ENCODE results near the gene ZBTB17.
"Not testable (repeated sequence)": the region's sequence is repeated elsewhere in the genome, so short reads cannot be mapped to it uniquely, and the experiment has no call there.

Gene ZBTB17

GRCh38 chr1:15985611-15986297, 9.9 kb upstream of the ZBTB17 start:
- TF ChIP-seq, protein P1, sequence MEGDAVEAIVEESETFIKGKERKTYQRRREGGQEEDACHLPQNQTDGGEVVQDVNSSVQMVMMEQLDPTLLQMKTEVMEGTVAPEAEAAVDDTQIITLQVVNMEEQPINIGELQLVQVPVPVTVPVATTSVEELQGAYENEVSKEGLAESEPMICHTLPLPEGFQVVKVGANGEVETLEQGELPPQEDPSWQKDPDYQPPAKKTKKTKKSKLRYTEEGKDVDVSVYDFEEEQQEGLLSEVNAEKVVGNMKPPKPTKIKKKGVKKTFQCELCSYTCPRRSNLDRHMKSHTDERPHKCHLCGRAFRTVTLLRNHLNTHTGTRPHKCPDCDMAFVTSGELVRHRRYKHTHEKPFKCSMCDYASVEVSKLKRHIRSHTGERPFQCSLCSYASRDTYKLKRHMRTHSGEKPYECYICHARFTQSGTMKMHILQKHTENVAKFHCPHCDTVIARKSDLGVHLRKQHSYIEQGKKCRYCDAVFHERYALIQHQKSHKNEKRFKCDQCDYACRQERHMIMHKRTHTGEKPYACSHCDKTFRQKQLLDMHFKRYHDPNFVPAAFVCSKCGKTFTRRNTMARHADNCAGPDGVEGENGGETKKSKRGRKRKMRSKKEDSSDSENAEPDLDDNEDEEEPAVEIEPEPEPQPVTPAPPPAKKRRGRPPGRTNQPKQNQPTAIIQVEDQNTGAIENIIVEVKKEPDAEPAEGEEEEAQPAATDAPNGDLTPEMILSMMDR (IDR thresholded peaks at IDR 0.05; ENCODE audit: low read depth, low read length) = no peak
- TF ChIP-seq POLR2A (IDR thresholded peaks at IDR 0.05; ENCODE audit: extremely low read depth, insufficient read length) = no peak
- TF ChIP-seq MAX (IDR thresholded peaks at IDR 0.05; ENCODE audit: low read depth, low read length) = no peak
- TF ChIP-seq MYC (IDR thresholded peaks at IDR 0.05; ENCODE audit: low read depth, low read length) = no peak
- no peak overlapping the region for H3K4me3 ChIP-seq (ENCODE audit: low read depth, low read length)
- DNase-seq (ENCODE audit: low read depth) = peak; percentile 51

DNA sequence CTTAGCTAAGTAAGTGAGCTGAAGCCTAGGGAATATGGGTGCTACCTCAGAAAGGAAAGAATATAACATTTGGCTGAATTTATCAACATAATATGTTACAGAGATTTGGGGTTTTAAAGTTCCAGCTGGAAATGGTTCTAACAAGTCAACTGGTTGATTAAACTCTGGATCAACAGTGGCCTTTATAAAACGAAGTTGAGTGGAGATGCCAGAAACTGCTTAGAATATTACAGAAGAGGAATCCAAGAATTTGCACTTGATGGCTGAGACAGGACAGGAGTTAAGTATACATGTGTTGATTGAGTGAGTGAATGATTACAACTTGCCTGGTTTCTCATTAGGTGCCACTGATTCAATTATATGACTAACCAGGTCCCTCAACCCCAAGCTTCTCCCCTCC, 7.4 kb upstream of the ZBTB17 start:
- TF ChIP-seq MYC (IDR thresholded peaks at IDR 0.05; ENCODE audit: low read depth, low read length) (no peak), MAX (IDR thresholded peaks at IDR 0.05; ENCODE audit: low read depth, low read length) (no peak)
- DNase-seq (ENCODE audit: low read depth) = no peak
- H3K4me3 ChIP-seq (ENCODE audit: low read depth, low read length) = no peak overlapping the region

- TF ChIP-seq, protein P1 (IDR thresholded peaks at IDR 0.05; ENCODE audit: low read depth, low read length) = no peak
- TF ChIP-seq MYC (IDR thresholded peaks at IDR 0.05; ENCODE audit: low read depth, low read length) (no peak), POLR2A (IDR thresholded peaks at IDR 0.05; ENCODE audit: extremely low read depth, insufficient read length) (no peak), MAX (IDR thresholded peaks at IDR 0.05; ENCODE audit: low read depth, low read length) (no peak)
- DNase-seq (ENCODE audit: low read depth) = no peak
- no peak overlapping the region for H3K4me3 ChIP-seq (ENCODE audit: low read depth, low read length)
These were observed 5.8 kb upstream of the ZBTB17 start for GRCh38 chr1:15981679-15982078.

- not testable (repeated sequence) for H3K4me3 ChIP-seq (ENCODE audit: low read depth, low read length); DNase-seq (ENCODE audit: low read depth)
These were observed 2.0 kb upstream of the ZBTB17 start for GRCh38 chr1:15977947-15978346.

DNA sequence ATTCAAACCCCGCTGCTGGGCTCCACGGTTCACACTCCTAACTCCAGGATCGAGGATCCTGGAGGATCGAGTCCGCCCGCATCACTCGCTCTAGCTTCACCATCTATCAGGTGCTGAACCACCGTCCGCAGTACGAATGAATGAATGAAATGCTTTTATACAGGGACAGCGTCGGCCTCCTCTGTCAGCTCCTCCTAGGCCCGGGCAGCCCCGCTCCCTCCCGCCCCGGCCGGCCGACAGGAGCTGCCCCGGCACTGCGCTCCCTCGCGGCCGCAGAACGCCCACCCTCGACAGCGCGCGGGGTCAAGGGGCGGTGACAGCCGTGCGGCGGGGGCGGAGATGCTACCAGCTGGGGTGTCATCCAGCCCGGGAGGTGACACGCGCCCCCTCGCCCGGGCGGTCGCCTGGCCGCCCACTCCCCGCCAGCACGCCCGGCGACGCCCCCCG, 520 bp downstream of the ZBTB17 start:
- H3K4me3 ChIP-seq (ENCODE audit: low read depth, low read length) = peak overlapping the region; percentile 77
- peak; percentile 76 for DNase-seq (ENCODE audit: low read depth)
- TF ChIP-seq POLR2A (IDR thresholded peaks at IDR 0.05; ENCODE audit: extremely low read depth, insufficient read length) = no peak
- 0 out of 2 replicates have a peak, but pooled peaks have one; percentile 13 for TF ChIP-seq MAX (IDR thresholded peaks at IDR 0.05; ENCODE audit: low read depth, low read length)

- peak; percentile 6 for DNase-seq (ENCODE audit: low read depth)
- TF ChIP-seq, protein P1 (IDR thresholded peaks at IDR 0.05; ENCODE audit: low read depth, low read length) = no peak
- TF ChIP-seq MYC (IDR thresholded peaks at IDR 0.05; ENCODE audit: low read depth, low read length) (no peak), MAX (IDR thresholded peaks at IDR 0.05; ENCODE audit: low read depth, low read length) (no peak), POLR2A (IDR thresholded peaks at IDR 0.05; ENCODE audit: extremely low read depth, insufficient read length) (no peak)
- H3K4me3 ChIP-seq (ENCODE audit: low read depth, low read length) = peak overlapping the region; percentile 77
These were observed 1.0 kb downstream of the ZBTB17 start for GRCh38 chr1:15974855-15975254.

GRCh38 chr1:15973772-15974171, 2.1 kb downstream of the ZBTB17 start:
- TF ChIP-seq MAX (IDR thresholded peaks at IDR 0.05; ENCODE audit: low read depth, low read length) = no peak
- TF ChIP-seq MYC (IDR thresholded peaks at IDR 0.05; ENCODE audit: low read depth, low read length) = no peak
- no peak for TF ChIP-seq POLR2A (IDR thresholded peaks at IDR 0.05; ENCODE audit: extremely low read depth, insufficient read length)
- TF ChIP-seq, protein P1 (IDR thresholded peaks at IDR 0.05; ENCODE audit: low read depth, low read length) = no peak
- H3K4me3 ChIP-seq (ENCODE audit: low read depth, low read length) = no peak overlapping the region
- DNase-seq (ENCODE audit: low read depth) = no peak
